Measurements from ENCODE around the gene SGCA. TPM values are rescaled to one million over a fixed set of nuclear protein-coding genes. Genes with fewer than 3 reads are reported as not detected.

SGCA gene
- total and polyA plus RNA-seq, 9 of the 15 experiments (the other 6 are each of a cell fraction or from before 2014, with no cell fraction given): not detected

- FAIRE-seq: no peak
- BruUV-seq (replicated peaks): no TSS peak
Observed at GRCh38 chr17:50211249-50212120, 45.7 kb downstream of the SGCA start.

More at GRCh38 chr17:50211249-50212120, 45.7 kb downstream of the SGCA start:
- Histone ChIP-seq H3K27ac (ENCODE audit: extremely low read depth, low read depth, low read length) (no peak overlapping the region), H3K79me2 (ENCODE audit: control insufficient read depth, insufficient read depth, low read length) (no peaks in the 10 kb centered on the region), H3K9me1 (ENCODE audit: control insufficient read depth, insufficient read depth, low read length) (no peaks in the 10 kb centered on the region), H3K4me2 (ENCODE audit: insufficient read depth, low read length) (peak overlapping the region; percentile 1; the same call in 1 of the 2 replicates), H4K20me1 (replicated peaks; ENCODE audit: control insufficient read depth, insufficient read depth, low read length) (no peaks in the 10 kb centered on the region), H3K27me3 (ENCODE audit: control insufficient read depth in 2 of 2, insufficient read depth in 2 of 2, low read length in 2 of 2) (no peaks in the 10 kb centered on the region), H3K36me3 (ENCODE audit: control insufficient read depth, insufficient read depth, low read length) (no peaks in the 10 kb centered on the region), H3K9me3 (replicated peaks; ENCODE audit: control insufficient read depth, insufficient read depth, low read depth, low read length) (no peaks in the 10 kb centered on the region), H2AFZ (ENCODE audit: low read depth, low read length) (0 out of 2 replicates have a peak overlapping the region, but pooled peaks have one; percentile 71), H3K9ac (ENCODE audit: insufficient read depth in 1 of 2, low read depth in 2 of 2, low read length in 2 of 2) (peak overlapping the region in 1 of 2 experiments; percentile 77; a peak in 1 of 4 replicates), H3K4me1 (replicated peaks in 1 of 2; ENCODE audit: control insufficient read depth in 2 of 2, insufficient read depth in 2 of 2, low read length in 2 of 2) (peaks cover 57 to 58% of the 10 kb centered on the region in 2 experiments), H3K4me3 (no peak overlapping the region)
- no peak for TF ChIP-seq CREM (IDR thresholded peaks at IDR 0.05; ENCODE audit: low read depth)
- TF ChIP-seq CHD4 (IDR thresholded peaks at IDR 0.05; ENCODE audit: insufficient read depth, insufficient replicate concordance, low read depth, low read length, poor library complexity, severe bottlenecking): no peak
- no peak for TF ChIP-seq PHF20 (IDR thresholded peaks at IDR 0.05; ENCODE audit: partially characterized antibody)
- no peak for TF ChIP-seq SRSF3 (IDR thresholded peaks at IDR 0.05; ENCODE audit: insufficient read depth, low read length)
- TF ChIP-seq ELK3 (CRISPR knock-in tag; IDR thresholded peaks at IDR 0.05): no peak
- no peak for TF ChIP-seq XRCC4 (IDR thresholded peaks at IDR 0.05; ENCODE audit: extremely low read depth, insufficient read depth, insufficient read length)
- DNase-seq (ENCODE audit: extremely low read depth in 1 of 4, low spot score in 3 of 4): no peak
- ChIA-PET POLR2A (interaction anchor here (0.6 to 2.2 kb wide), 4 partner anchors 10 to 1647 kb away, joined by 4 to 13 read pairs (median 5); no protein-coding TSS in a partner anchor), CTCF (ENCODE audit: low intra/inter-chr PET ratio) (no interaction called here)
- no peak for ATAC-seq
- in situ Hi-C loops (cut with MboI) (no loop called here), intact Hi-C loops (cut with micrococcal nuclease) (no loop called here)
- 80% methylated on average over 9 of the region's 9 CpGs for WGBS (ENCODE audit: insufficient coverage, low coverage, missing lambda C conversion rate)
